ENCODE results near the gene ISOC2.

The ISOC2 gene

GRCh38 chr19:55465460-55466240, 4.2 kb upstream of the ISOC2 start:
- H3K4me2 ChIP-seq (ENCODE audit: low read length), result no peak overlapping the region
- TF ChIP-seq CTCF (IDR thresholded peaks at IDR 0.05; ENCODE audit: low read length) (no peak), EZH2 (IDR thresholded peaks at IDR 0.05; ENCODE audit: borderline replicate concordance, low read length) (no peak)
- no peaks in the 10 kb centered on the region for H3K36me3 ChIP-seq (ENCODE audit: insufficient read depth, low read length)
- H3K79me2 ChIP-seq (ENCODE audit: insufficient read depth, low read length), result no peaks in the 10 kb centered on the region
- H2AFZ ChIP-seq (ENCODE audit: low read length), result no peak overlapping the region
- H4K20me1 ChIP-seq (ENCODE audit: insufficient read depth, low read length), result no peaks in the 10 kb centered on the region
- no peaks in the 10 kb centered on the region for H3K9me3 ChIP-seq (ENCODE audit: low read length)
- no peak overlapping the region for H3K9ac ChIP-seq (ENCODE audit: low read length)
- H3K4me3 ChIP-seq (ENCODE audit: low read depth, low read length, poor library complexity, severe bottlenecking), result no peak overlapping the region
- H3K4me1 ChIP-seq (ENCODE audit: insufficient read depth, low read length, severe bottlenecking), result peaks cover 8% of the 10 kb centered on the region
- H3F3A ChIP-seq (ENCODE audit: insufficient read depth, low read length), result no peaks in the 10 kb centered on the region
- H3K27ac ChIP-seq (ENCODE audit: low read depth, low read length, poor library complexity, severe bottlenecking), result no peak overlapping the region
- no peaks in the 10 kb centered on the region for H3K27me3 ChIP-seq (ENCODE audit: insufficient read depth, low read length)
- H3K9me2 ChIP-seq (ENCODE audit: low read depth, low read length), result no peaks in the 10 kb centered on the region

GRCh38 chr19:55464662-55465054, 3.2 kb upstream of the ISOC2 start, which contains the start of gene C19orf85:
TSS of gene C19orf85 (minus strand) at chr19:55464751. CDS start at chr19:55464554, 197 bp downstream.
- Histone ChIP-seq H3K4me1 (ENCODE audit: insufficient read depth, low read length, severe bottlenecking) (peaks cover 18% of the 10 kb centered on the region), H3K9ac (ENCODE audit: low read length) (no peak within 1 kb of the TSS), H3K27ac (ENCODE audit: low read depth, low read length, poor library complexity, severe bottlenecking) (no peak within 1 kb of the TSS), H3K36me3 (ENCODE audit: insufficient read depth, low read length) (no peaks in the 10 kb centered on the region), H2AFZ (ENCODE audit: low read length) (no peak within 1 kb of the TSS), H3K27me3 (ENCODE audit: insufficient read depth, low read length) (no peaks in the 10 kb centered on the region), H3K9me3 (ENCODE audit: low read length) (no peaks in the 10 kb centered on the region), H4K20me1 (ENCODE audit: insufficient read depth, low read length) (no peaks in the 10 kb centered on the region), H3F3A (ENCODE audit: insufficient read depth, low read length) (no peaks in the 10 kb centered on the region), H3K4me3 (ENCODE audit: low read depth, low read length, poor library complexity, severe bottlenecking) (no peak within 1 kb of the TSS), H3K9me2 (ENCODE audit: low read depth, low read length) (no peaks in the 10 kb centered on the region), H3K4me2 (ENCODE audit: low read length) (no peak within 1 kb of the TSS), H3K79me2 (ENCODE audit: insufficient read depth, low read length) (no peaks in the 10 kb centered on the region)
- no peak for TF ChIP-seq CTCF (IDR thresholded peaks at IDR 0.05; ENCODE audit: low read length)

- Histone ChIP-seq H3K27ac (ENCODE audit: low read depth, low read length, poor library complexity, severe bottlenecking) (no peak overlapping the region), H3K27me3 (ENCODE audit: insufficient read depth, low read length) (no peaks in the 10 kb centered on the region), H3K36me3 (ENCODE audit: insufficient read depth, low read length) (no peaks in the 10 kb centered on the region), H3K4me1 (ENCODE audit: insufficient read depth, low read length, severe bottlenecking) (peaks cover 20% of the 10 kb centered on the region), H3K9ac (ENCODE audit: low read length) (no peak overlapping the region), H2AFZ (ENCODE audit: low read length) (no peak overlapping the region), H3K4me3 (ENCODE audit: low read depth, low read length, poor library complexity, severe bottlenecking) (no peak overlapping the region), H3K79me2 (ENCODE audit: insufficient read depth, low read length) (no peaks in the 10 kb centered on the region), H3F3A (ENCODE audit: insufficient read depth, low read length) (no peaks in the 10 kb centered on the region), H3K4me2 (ENCODE audit: low read length) (no peak overlapping the region), H4K20me1 (ENCODE audit: insufficient read depth, low read length) (no peaks in the 10 kb centered on the region), H3K9me2 (ENCODE audit: low read depth, low read length) (no peaks in the 10 kb centered on the region), H3K9me3 (ENCODE audit: low read length) (no peaks in the 10 kb centered on the region)
- TF ChIP-seq CTCF (IDR thresholded peaks at IDR 0.05; ENCODE audit: low read length), result no peak
- TF ChIP-seq EZH2 (IDR thresholded peaks at IDR 0.05; ENCODE audit: borderline replicate concordance, low read length), result no peak
Measured at GRCh38 chr19:55464039-55464661, 2.7 kb upstream of the ISOC2 start.

Measured in OCI-LY1 (cell line).